Measurements from ENCODE around the gene HSFX3.
"Not testable (repeated sequence)": the region's sequence is repeated elsewhere in the genome, so short reads cannot be mapped to it uniquely, and the experiment has no call there.

DNA sequence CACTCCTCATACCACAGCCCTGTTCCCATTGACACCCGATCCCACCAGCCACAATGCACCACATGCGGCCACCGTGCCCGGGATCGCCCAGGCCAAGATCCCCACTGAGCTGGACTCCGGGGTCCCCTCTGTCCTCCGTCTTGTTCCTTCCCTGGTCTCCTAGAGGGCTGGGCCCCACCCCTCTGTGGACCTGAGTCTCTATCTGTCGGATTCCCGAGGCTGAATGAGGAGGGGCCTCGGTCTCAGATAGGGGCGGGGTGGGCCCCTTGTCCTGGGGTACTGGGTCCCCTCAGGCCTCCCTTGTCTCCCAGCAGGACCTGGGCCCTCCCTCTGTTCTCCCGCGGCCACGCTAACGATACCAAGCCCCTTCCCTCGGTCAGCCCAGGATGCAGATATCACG, 35.9 kb upstream of the HSFX3 start:
- not testable (repeated sequence) for TF ChIP-seq NFRKB (IDR thresholded peaks at IDR 0.05); BHLHE40 (IDR thresholded peaks at IDR 0.05; ENCODE audit: borderline replicate concordance); SUZ12 (IDR thresholded peaks at IDR 0.05); CTBP1 (IDR thresholded peaks at IDR 0.05; ENCODE audit: borderline replicate concordance); SP1 (IDR thresholded peaks at IDR 0.05)

All from HEK293T (cell line).